Measurements from ENCODE around the gene PTPRM.

Gene PTPRM

GRCh38 chr18:7600528-7601245 lies 33.6 kb downstream of the PTPRM start:
- no peaks in the 10 kb centered on the region for H3K27me3 ChIP-seq (ENCODE audit: control insufficient read depth, insufficient read depth, low read length)
- no peak overlapping the region for H3K4me3 ChIP-seq (ENCODE audit: low read depth, low read length)
- no peaks in the 10 kb centered on the region for H3K9me3 ChIP-seq (ENCODE audit: control insufficient read depth, insufficient read depth, low read length)
- no peak overlapping the region for H3K27ac ChIP-seq (ENCODE audit: low read depth, low read length)
- peaks cover 33% of the 10 kb centered on the region for H3K4me1 ChIP-seq (ENCODE audit: control insufficient read depth, insufficient read depth, low read length)
- H3K9ac ChIP-seq (ENCODE audit: low read depth, low read length): no peak overlapping the region
- no peaks in the 10 kb centered on the region for H3K36me3 ChIP-seq (ENCODE audit: control insufficient read depth, insufficient read depth, low read length)

- Histone ChIP-seq H3K9me3 (ENCODE audit: control insufficient read depth, insufficient read depth, low read length) (no peaks in the 10 kb centered on the region), H3K27ac (ENCODE audit: low read depth, low read length) (no peak overlapping the region), H3K27me3 (ENCODE audit: control insufficient read depth, insufficient read depth, low read length) (no peaks in the 10 kb centered on the region), H3K4me1 (ENCODE audit: control insufficient read depth, insufficient read depth, low read length) (peaks cover 35% of the 10 kb centered on the region), H3K9ac (ENCODE audit: low read depth, low read length) (no peak overlapping the region), H3K36me3 (ENCODE audit: control insufficient read depth, insufficient read depth, low read length) (no peaks in the 10 kb centered on the region), H3K4me3 (ENCODE audit: low read depth, low read length) (no peak overlapping the region)
Observed at GRCh38 chr18:7601246-7601615, 34.1 kb downstream of the PTPRM start.

GRCh38 chr18:7601936-7602335 lies 34.8 kb downstream of the PTPRM start:
- no peaks in the 10 kb centered on the region for H3K9me3 ChIP-seq (ENCODE audit: control insufficient read depth, insufficient read depth, low read length)
- no peak overlapping the region for H3K27ac ChIP-seq (ENCODE audit: low read depth, low read length)
- no peaks in the 10 kb centered on the region for H3K27me3 ChIP-seq (ENCODE audit: control insufficient read depth, insufficient read depth, low read length)
- H3K36me3 ChIP-seq (ENCODE audit: control insufficient read depth, insufficient read depth, low read length): no peaks in the 10 kb centered on the region
- H3K9ac ChIP-seq (ENCODE audit: low read depth, low read length): no peak overlapping the region
- peaks cover 35% of the 10 kb centered on the region for H3K4me1 ChIP-seq (ENCODE audit: control insufficient read depth, insufficient read depth, low read length)
- no peak overlapping the region for H3K4me3 ChIP-seq (ENCODE audit: low read depth, low read length)

DNA sequence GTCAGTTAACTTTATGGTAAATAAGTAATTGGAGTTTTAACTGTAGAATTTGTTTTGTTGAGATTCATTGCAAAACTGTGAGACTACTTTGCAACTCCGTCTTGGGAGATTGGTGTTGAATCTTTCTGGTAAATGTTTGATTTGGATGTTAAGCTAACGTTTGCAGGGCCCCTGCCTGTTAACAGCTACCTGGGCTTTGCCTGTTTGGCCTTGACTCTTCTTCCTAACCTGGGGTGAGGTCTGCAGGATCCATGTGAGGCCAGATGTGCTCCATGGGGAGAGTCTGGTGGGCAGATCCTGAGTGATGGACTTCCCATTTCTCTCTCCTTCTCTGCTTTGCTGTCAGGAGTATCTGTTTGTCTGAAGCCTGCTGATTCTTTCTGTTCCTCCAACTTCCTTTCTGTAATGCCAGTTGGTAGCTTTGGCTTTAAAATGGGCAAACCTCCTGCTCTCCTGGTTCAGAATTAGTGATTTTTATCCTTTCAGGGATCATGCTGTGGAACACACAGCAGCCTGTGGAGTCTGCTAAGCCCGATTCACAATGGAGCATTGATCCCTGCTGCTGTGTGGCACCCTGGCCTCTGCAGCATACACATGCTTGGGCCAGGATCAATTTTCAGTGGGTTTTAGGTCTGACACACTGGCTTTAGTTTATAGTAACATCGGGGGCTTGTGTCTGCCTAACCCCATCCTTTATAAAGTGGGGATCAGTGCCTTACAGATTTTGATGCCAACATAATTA lies 36.3 kb downstream of the PTPRM start:
- Histone ChIP-seq H3K9ac (ENCODE audit: low read depth, low read length) (no peak overlapping the region), H3K9me3 (ENCODE audit: control insufficient read depth, insufficient read depth, low read length) (no peaks in the 10 kb centered on the region), H3K4me1 (ENCODE audit: control insufficient read depth, insufficient read depth, low read length) (peaks cover 44% of the 10 kb centered on the region), H3K27me3 (ENCODE audit: control insufficient read depth, insufficient read depth, low read length) (no peaks in the 10 kb centered on the region), H3K36me3 (ENCODE audit: control insufficient read depth, insufficient read depth, low read length) (no peaks in the 10 kb centered on the region), H3K27ac (ENCODE audit: low read depth, low read length) (peak overlapping the region; percentile 52), H3K4me3 (ENCODE audit: low read depth, low read length) (no peak overlapping the region)

DNA sequence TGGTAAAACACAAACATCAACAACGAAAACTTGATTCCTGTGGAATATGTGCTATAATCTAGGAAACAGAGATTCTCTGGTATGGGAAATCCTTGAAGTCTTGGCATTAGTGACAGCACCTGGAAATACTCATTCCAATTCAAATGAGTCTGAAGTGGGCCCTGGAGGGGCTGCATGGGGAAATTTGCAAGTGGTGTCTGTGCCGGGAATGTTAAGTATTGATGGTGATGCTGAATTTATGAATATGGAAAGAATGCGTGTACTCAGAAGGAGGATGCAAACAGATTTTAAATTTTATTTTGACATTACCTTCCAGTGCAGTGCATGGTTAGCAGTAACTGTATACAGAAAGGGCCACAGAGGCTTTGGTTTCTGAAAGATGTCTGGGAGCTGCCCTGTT lies 37.2 kb downstream of the PTPRM start:
- no peaks in the 10 kb centered on the region for H3K27me3 ChIP-seq (ENCODE audit: control insufficient read depth, insufficient read depth, low read length)
- H3K4me1 ChIP-seq (ENCODE audit: control insufficient read depth, insufficient read depth, low read length): peaks cover 48% of the 10 kb centered on the region
- H3K9me3 ChIP-seq (ENCODE audit: control insufficient read depth, insufficient read depth, low read length): no peaks in the 10 kb centered on the region
- H3K4me3 ChIP-seq (ENCODE audit: low read depth, low read length): no peak overlapping the region
- no peak overlapping the region for H3K27ac ChIP-seq (ENCODE audit: low read depth, low read length)
- no peaks in the 10 kb centered on the region for H3K36me3 ChIP-seq (ENCODE audit: control insufficient read depth, insufficient read depth, low read length)
- H3K9ac ChIP-seq (ENCODE audit: low read depth, low read length): no peak overlapping the region; the same call in 1 of the 2 replicates

DNA sequence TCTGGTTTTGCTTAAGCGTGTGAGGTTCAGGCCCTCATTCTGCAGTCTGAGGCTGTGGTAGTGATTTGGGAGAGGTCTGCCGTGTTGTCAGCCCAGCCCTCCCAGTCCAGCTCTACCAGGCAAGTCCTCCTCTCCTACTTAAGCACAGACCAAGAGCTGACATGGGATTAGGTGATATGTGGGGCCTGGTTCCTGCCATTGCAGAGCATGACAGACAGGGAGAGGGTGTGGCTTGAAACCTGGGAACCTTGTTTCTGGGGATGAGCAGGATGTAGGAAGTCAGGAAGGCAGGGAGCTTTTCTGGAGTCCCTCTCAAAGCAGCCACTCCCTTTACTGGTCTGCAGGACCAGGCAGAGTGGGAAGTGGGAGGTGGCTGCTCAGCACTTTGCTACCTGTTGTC lies 38.6 kb downstream of the PTPRM start:
- H3K4me3 ChIP-seq (ENCODE audit: low read depth, low read length): no peak overlapping the region
- no peak overlapping the region for H3K27ac ChIP-seq (ENCODE audit: low read depth, low read length)
- no peak overlapping the region for H3K9ac ChIP-seq (ENCODE audit: low read depth, low read length)
- peaks cover 40% of the 10 kb centered on the region for H3K4me1 ChIP-seq (ENCODE audit: control insufficient read depth, insufficient read depth, low read length)
- no peaks in the 10 kb centered on the region for H3K27me3 ChIP-seq (ENCODE audit: control insufficient read depth, insufficient read depth, low read length)
- H3K36me3 ChIP-seq (ENCODE audit: control insufficient read depth, insufficient read depth, low read length): no peaks in the 10 kb centered on the region
- H3K9me3 ChIP-seq (ENCODE audit: control insufficient read depth, insufficient read depth, low read length): no peaks in the 10 kb centered on the region

GRCh38 chr18:7607540-7608173 lies 40.5 kb downstream of the PTPRM start:
- no peaks in the 10 kb centered on the region for H3K27me3 ChIP-seq (ENCODE audit: control insufficient read depth, insufficient read depth, low read length)
- no peaks in the 10 kb centered on the region for H3K36me3 ChIP-seq (ENCODE audit: control insufficient read depth, insufficient read depth, low read length)
- H3K4me1 ChIP-seq (ENCODE audit: control insufficient read depth, insufficient read depth, low read length): peaks cover 35% of the 10 kb centered on the region
- no peak overlapping the region for H3K4me3 ChIP-seq (ENCODE audit: low read depth, low read length)
- H3K9me3 ChIP-seq (ENCODE audit: control insufficient read depth, insufficient read depth, low read length): no peaks in the 10 kb centered on the region
- no peak overlapping the region for H3K27ac ChIP-seq (ENCODE audit: low read depth, low read length)
- no peak overlapping the region for H3K9ac ChIP-seq (ENCODE audit: low read depth, low read length)

DNA sequence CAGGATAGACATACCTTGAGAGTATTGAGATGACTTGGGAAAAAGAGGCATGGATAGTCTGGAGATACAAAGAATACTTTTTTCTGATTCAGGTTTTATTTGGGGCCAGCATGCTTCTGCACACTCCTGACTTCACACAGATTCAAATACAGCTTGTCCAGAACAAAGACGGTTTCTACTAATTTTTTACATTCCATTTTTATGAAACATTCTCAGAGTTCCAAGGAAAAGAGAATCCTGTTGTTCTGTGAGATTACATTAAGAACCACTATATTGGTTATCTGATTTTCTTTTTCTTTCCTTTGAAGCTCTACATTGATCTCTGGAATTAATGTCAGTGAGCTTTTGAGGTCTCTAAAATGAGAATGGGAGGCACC lies 41.0 kb downstream of the PTPRM start:
- H3K9ac ChIP-seq (ENCODE audit: low read depth, low read length): no peak overlapping the region
- H3K4me3 ChIP-seq (ENCODE audit: low read depth, low read length): no peak overlapping the region
- H3K36me3 ChIP-seq (ENCODE audit: control insufficient read depth, insufficient read depth, low read length): no peaks in the 10 kb centered on the region

DNA sequence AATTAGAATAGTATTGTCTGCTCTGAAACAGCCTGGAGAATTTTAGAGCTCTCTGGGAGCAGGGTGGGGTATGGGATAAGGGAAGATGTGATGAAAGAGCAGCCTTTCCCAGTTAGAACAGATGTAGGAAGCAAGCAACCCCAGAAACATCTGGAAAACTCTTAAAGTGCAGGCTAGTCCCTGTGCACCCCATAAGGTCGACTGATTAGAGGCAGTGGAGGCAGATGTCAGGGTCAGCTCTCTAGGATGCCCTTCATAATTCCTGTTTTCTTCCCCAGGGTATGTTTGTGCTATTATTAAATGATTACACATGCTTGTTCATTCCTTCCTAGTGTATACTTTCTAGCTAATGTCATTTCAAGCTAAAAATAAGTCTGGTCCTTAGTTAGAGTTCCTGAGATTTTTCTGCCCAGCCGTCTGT lies 41.7 kb downstream of the PTPRM start:
- Histone ChIP-seq H3K4me3 (ENCODE audit: low read depth, low read length) (no peak overlapping the region), H3K27ac (ENCODE audit: low read depth, low read length) (no peak overlapping the region), H3K36me3 (ENCODE audit: control insufficient read depth, insufficient read depth, low read length) (no peaks in the 10 kb centered on the region), H3K4me1 (ENCODE audit: control insufficient read depth, insufficient read depth, low read length) (peaks cover 27% of the 10 kb centered on the region), H3K9ac (ENCODE audit: low read depth, low read length) (no peak overlapping the region), H3K9me3 (ENCODE audit: control insufficient read depth, insufficient read depth, low read length) (no peaks in the 10 kb centered on the region), H3K27me3 (ENCODE audit: control insufficient read depth, insufficient read depth, low read length) (no peaks in the 10 kb centered on the region)

More for the DNA sequence above, 41.0 kb downstream of the PTPRM start:
- Histone ChIP-seq H3K4me1 (ENCODE audit: control insufficient read depth, insufficient read depth, low read length) (peaks cover 34% of the 10 kb centered on the region), H3K9me3 (ENCODE audit: control insufficient read depth, insufficient read depth, low read length) (no peaks in the 10 kb centered on the region), H3K27ac (ENCODE audit: low read depth, low read length) (no peak overlapping the region), H3K27me3 (ENCODE audit: control insufficient read depth, insufficient read depth, low read length) (no peaks in the 10 kb centered on the region)

DNA sequence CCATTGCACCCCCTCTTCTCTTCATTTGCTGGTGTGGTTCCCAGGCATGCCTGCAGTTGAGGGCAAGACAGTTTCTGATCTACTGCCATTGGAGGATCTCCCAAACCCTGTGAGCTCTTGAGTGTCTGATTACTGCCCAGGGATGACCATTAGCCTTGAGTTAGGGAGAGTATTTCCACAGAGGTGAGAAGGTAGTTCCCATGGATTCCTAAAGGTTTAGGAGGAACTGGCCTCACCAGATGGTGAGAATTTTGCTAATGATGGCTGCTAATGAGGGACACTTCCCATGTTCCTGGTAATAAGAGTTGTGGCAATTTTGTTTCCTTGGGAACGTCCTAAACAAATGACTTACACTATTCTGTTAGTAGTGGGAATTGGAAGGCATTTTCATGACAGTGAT lies 42.5 kb downstream of the PTPRM start:
- Histone ChIP-seq H3K9me3 (ENCODE audit: control insufficient read depth, insufficient read depth, low read length) (no peaks in the 10 kb centered on the region), H3K27ac (ENCODE audit: low read depth, low read length) (no peak overlapping the region)

GRCh38 chr18:7614042-7614441 lies 46.9 kb downstream of the PTPRM start:
- H3K36me3 ChIP-seq (ENCODE audit: control insufficient read depth, insufficient read depth, low read length): no peaks in the 10 kb centered on the region
- no peaks in the 10 kb centered on the region for H3K27me3 ChIP-seq (ENCODE audit: control insufficient read depth, insufficient read depth, low read length)
- H3K9me3 ChIP-seq (ENCODE audit: control insufficient read depth, insufficient read depth, low read length): no peaks in the 10 kb centered on the region
- no peak overlapping the region for H3K27ac ChIP-seq (ENCODE audit: low read depth, low read length)
- no peak overlapping the region for H3K9ac ChIP-seq (ENCODE audit: low read depth, low read length)
- peaks cover 7% of the 10 kb centered on the region for H3K4me1 ChIP-seq (ENCODE audit: control insufficient read depth, insufficient read depth, low read length)
- no peak overlapping the region for H3K4me3 ChIP-seq (ENCODE audit: low read depth, low read length)

More for the DNA sequence above, 42.5 kb downstream of the PTPRM start:
- no peak overlapping the region for H3K9ac ChIP-seq (ENCODE audit: low read depth, low read length)
- no peaks in the 10 kb centered on the region for H3K27me3 ChIP-seq (ENCODE audit: control insufficient read depth, insufficient read depth, low read length)
- H3K4me3 ChIP-seq (ENCODE audit: low read depth, low read length): no peak overlapping the region
- H3K36me3 ChIP-seq (ENCODE audit: control insufficient read depth, insufficient read depth, low read length): no peaks in the 10 kb centered on the region
- H3K4me1 ChIP-seq (ENCODE audit: control insufficient read depth, insufficient read depth, low read length): peaks cover 19% of the 10 kb centered on the region

All from HUES48 (cell line).